Measurements from ENCODE around the gene ARHGEF28. TPM values are rescaled to one million over a fixed set of nuclear protein-coding genes. Genes with fewer than 3 reads are reported as not detected.

Gene ARHGEF28
- total and polyA plus RNA-seq, 2 of the 4 experiments (the other 2 are of a cell fraction): 3.6 to 16.0 TPM

DNA sequence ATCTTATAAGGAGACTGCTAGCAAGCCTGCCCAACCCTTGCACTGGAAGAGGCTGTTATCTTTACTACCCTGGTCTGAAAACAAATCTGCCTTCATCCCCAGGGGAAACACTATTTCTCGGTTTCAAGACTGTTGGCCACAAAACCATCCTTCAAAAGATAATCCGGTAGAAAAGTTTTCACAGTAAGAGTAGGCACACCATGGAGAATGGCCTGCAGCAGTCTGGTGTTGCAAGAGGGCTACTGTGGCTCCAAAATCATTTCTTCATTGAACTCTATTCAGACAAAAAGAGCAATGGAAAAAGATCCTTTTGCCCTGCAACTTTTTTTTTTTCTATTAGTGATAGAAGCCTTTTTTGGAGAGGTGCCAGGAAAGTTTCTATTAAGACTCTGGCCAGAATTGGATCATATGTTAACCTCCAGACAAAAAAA is 163.9 kb downstream of the ARHGEF28 start:
- no peaks in the 10 kb centered on the region for H3K27me3 ChIP-seq (ENCODE audit: control insufficient read depth, insufficient read depth, low read length)
- CTCF ChIA-PET: interaction anchor here (0.6 kb wide), 1 partner anchor 182 kb away, joined by 5 read pairs; no protein-coding TSS in a partner anchor
- H3K4me1 ChIP-seq (ENCODE audit: control insufficient read depth, insufficient read depth, low read length): peaks cover 3% of the 10 kb centered on the region
- H3K4ac ChIP-seq (ENCODE audit: low read depth, low read length): no peak overlapping the region
- no peak overlapping the region for H3K4me3 ChIP-seq (ENCODE audit: insufficient read depth, low read depth, low read length)
- dilution Hi-C loops (cut with HindIII; ENCODE audit: low sequenced_read_pairs, unreplicated experiment): loop anchor here (25.0 kb wide), 1 partner anchor 203 kb away; no protein-coding TSS in a partner anchor
- no peak overlapping the region for H2BK15ac ChIP-seq (ENCODE audit: low read depth, low read length)
- H2AFZ ChIP-seq (replicated peaks; ENCODE audit: low read length, poor library complexity): no peak overlapping the region
- ATAC-seq (ENCODE audit: low read depth): no peak
- H2BK20ac ChIP-seq (ENCODE audit: low read depth, low read length): no peak overlapping the region
- no peak overlapping the region for H3K4me2 ChIP-seq (ENCODE audit: low read depth, low read length)
- no peak overlapping the region for H3K9ac ChIP-seq (ENCODE audit: low read depth, low read length)
- no peak overlapping the region for H3K56ac ChIP-seq (ENCODE audit: extremely low read depth, insufficient read depth, low read length)
- in situ Hi-C loops (cut with MboI; ENCODE audit: low sequenced_read_pairs): loop anchor here (5.0 to 10.0 kb wide), 2 partner anchors 203 to 855 kb away; partner anchors contain the start of gene ENC1
- no CpG with 5 or more reads among the region's 2 CpGs for WGBS, 2 experiments (ENCODE audit: extremely low coverage in 2 of 2, insufficient read length in 1 of 2)
- peak overlapping the region; percentile 17; the same call in 1 of the 2 replicates for H3K14ac ChIP-seq (replicated peaks; ENCODE audit: low read depth, low read length)
- no peak overlapping the region for H3K27ac ChIP-seq (ENCODE audit: insufficient read depth, low read length)
- 0 out of 2 replicates have a peak overlapping the region, but pooled peaks have one; percentile 0 for H3K23ac ChIP-seq (ENCODE audit: low read depth, low read length)
- H2AK9ac ChIP-seq (replicated peaks; ENCODE audit: low read depth, low read length, poor library complexity): no peak overlapping the region
- H3K9me1 ChIP-seq (ENCODE audit: insufficient read depth, low read length): no peaks in the 10 kb centered on the region; the same call in 1 of the 2 replicates
- peaks cover 0 to 13% of the 10 kb centered on the region in 2 experiments; a peak in 2 of 4 replicates for H3K79me1 ChIP-seq (ENCODE audit: low read depth in 1 of 2, low read length in 2 of 2)
- DNase-seq: no peak
- POLR2A ChIA-PET (ENCODE audit: unreplicated experiment): no interaction called here
- no peak overlapping the region for H2BK5ac ChIP-seq (ENCODE audit: low read depth, low read length, poor library complexity, severe bottlenecking)
- TF ChIP-seq RAD21 (IDR thresholded peaks at IDR 0.05; ENCODE audit: low read length) (no peak), SMC3 (IDR thresholded peaks at IDR 0.05; ENCODE audit: low read depth, low read length) (no peak), BHLHE40 (IDR thresholded peaks at IDR 0.05; ENCODE audit: low read depth, low read length) (no peak), MAFK (IDR thresholded peaks at IDR 0.05; ENCODE audit: low read depth, low read length) (no peak), MAZ (IDR thresholded peaks at IDR 0.05; ENCODE audit: borderline replicate concordance, low read depth, low read length) (no peak), RCOR1 (IDR thresholded peaks at IDR 0.05; ENCODE audit: insufficient replicate concordance, low read length) (no peak), FOS (IDR thresholded peaks at IDR 0.05; ENCODE audit: low read depth, low read length) (no peak), POLR2A (IDR thresholded peaks at IDR 0.05; ENCODE audit: low read depth, low read length) (no peak), CEBPB (IDR thresholded peaks at IDR 0.05; ENCODE audit: low read depth, low read length) (no peak), NFE2L2 (IDR thresholded peaks at IDR 0.05; ENCODE audit: low read depth, low read length) (no peak), CHD1 (IDR thresholded peaks at IDR 0.05; ENCODE audit: low read depth, low read length) (no peak), RFX5 (IDR thresholded peaks at IDR 0.05; ENCODE audit: low read depth, low read length) (no peak), MXI1 (IDR thresholded peaks at IDR 0.05; ENCODE audit: borderline replicate concordance, low read depth, low read length) (no peak)
- TF ChIP-seq, protein P1, sequence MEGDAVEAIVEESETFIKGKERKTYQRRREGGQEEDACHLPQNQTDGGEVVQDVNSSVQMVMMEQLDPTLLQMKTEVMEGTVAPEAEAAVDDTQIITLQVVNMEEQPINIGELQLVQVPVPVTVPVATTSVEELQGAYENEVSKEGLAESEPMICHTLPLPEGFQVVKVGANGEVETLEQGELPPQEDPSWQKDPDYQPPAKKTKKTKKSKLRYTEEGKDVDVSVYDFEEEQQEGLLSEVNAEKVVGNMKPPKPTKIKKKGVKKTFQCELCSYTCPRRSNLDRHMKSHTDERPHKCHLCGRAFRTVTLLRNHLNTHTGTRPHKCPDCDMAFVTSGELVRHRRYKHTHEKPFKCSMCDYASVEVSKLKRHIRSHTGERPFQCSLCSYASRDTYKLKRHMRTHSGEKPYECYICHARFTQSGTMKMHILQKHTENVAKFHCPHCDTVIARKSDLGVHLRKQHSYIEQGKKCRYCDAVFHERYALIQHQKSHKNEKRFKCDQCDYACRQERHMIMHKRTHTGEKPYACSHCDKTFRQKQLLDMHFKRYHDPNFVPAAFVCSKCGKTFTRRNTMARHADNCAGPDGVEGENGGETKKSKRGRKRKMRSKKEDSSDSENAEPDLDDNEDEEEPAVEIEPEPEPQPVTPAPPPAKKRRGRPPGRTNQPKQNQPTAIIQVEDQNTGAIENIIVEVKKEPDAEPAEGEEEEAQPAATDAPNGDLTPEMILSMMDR (conservative IDR thresholded peaks at IDR 0.05; ENCODE audit: low read depth, low read length): no peak
- TF ChIP-seq, protein P2, sequence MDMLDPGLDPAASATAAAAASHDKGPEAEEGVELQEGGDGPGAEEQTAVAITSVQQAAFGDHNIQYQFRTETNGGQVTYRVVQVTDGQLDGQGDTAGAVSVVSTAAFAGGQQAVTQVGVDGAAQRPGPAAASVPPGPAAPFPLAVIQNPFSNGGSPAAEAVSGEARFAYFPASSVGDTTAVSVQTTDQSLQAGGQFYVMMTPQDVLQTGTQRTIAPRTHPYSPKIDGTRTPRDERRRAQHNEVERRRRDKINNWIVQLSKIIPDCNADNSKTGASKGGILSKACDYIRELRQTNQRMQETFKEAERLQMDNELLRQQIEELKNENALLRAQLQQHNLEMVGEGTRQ (IDR thresholded peaks at IDR 0.05; ENCODE audit: low read depth, low read length): no peak
- TF ChIP-seq, protein P3, sequence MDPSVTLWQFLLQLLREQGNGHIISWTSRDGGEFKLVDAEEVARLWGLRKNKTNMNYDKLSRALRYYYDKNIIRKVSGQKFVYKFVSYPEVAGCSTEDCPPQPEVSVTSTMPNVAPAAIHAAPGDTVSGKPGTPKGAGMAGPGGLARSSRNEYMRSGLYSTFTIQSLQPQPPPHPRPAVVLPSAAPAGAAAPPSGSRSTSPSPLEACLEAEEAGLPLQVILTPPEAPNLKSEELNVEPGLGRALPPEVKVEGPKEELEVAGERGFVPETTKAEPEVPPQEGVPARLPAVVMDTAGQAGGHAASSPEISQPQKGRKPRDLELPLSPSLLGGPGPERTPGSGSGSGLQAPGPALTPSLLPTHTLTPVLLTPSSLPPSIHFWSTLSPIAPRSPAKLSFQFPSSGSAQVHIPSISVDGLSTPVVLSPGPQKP (IDR thresholded peaks at IDR 0.05; ENCODE audit: borderline replicate concordance, low read depth, low read length): no peak
- H3K18ac ChIP-seq (ENCODE audit: low read depth, low read length): no peak overlapping the region
- no peak overlapping the region for H2BK120ac ChIP-seq (ENCODE audit: low read depth, low read length)
- peak overlapping the region; percentile 45; the same call in 1 of the 2 replicates for H2AK5ac ChIP-seq (ENCODE audit: low read depth, low read length)
- H4K91ac ChIP-seq (ENCODE audit: insufficient read depth, low read depth, low read length): no peak overlapping the region
- no peak overlapping the region; a peak in 1 of 4 replicates for H4K8ac ChIP-seq (ENCODE audit: low read depth in 2 of 2, low read length in 2 of 2)
- no peaks in the 10 kb centered on the region for H4K20me1 ChIP-seq (ENCODE audit: insufficient read depth, low read length)
- intact Hi-C loops (cut with micrococcal nuclease): loop anchor here (5.0 kb wide), 1 partner anchor 857 kb away; no protein-coding TSS in a partner anchor
- peaks cover 1% of the 10 kb centered on the region; the same call in 1 of the 2 replicates for H3K36me3 ChIP-seq (ENCODE audit: control insufficient read depth, insufficient read depth, low read length)
- H4K5ac ChIP-seq (ENCODE audit: low read depth, low read length): no peak overlapping the region
- BruUV-seq (replicated peaks): no TSS peak
- H3K9me3 ChIP-seq (ENCODE audit: control insufficient read depth, insufficient read depth, low read length): no peaks in the 10 kb centered on the region
